ENCODE measurements around the gene CXorf65.
A peak's percentile ranks its signal among the peaks of the same experiment; 100 is the strongest.

CXorf65 gene

GRCh38 chrX:71118985-71119535, 12.5 kb upstream of the CXorf65 start:
- H3K4me3 ChIP-seq (ENCODE audit: low read length), result peak overlapping the region; percentile 74
- no peaks in the 10 kb centered on the region; the same call in 1 of the 2 replicates for H3K36me3 ChIP-seq (replicated peaks; ENCODE audit: insufficient read depth, low read length)
- no peaks in the 10 kb centered on the region for H3F3A ChIP-seq (ENCODE audit: insufficient read depth, low read length)
- H3K9ac ChIP-seq (ENCODE audit: low read length), result peak overlapping the region; percentile 89; the same call in 1 of the 2 replicates
- no peak for DNase-seq
- no peaks in the 10 kb centered on the region for H3K9me2 ChIP-seq (replicated peaks; ENCODE audit: insufficient read depth, low read length)
- no peaks in the 10 kb centered on the region for H4K20me1 ChIP-seq (ENCODE audit: insufficient read depth, low read length)
- no peak overlapping the region for H3K27ac ChIP-seq (ENCODE audit: low read length)
- no peaks in the 10 kb centered on the region for H3K27me3 ChIP-seq (replicated peaks; ENCODE audit: insufficient read depth, low read length)
- peak overlapping the region; percentile 57 for H3K4me2 ChIP-seq (ENCODE audit: low read depth, low read length)
- H3K79me2 ChIP-seq (ENCODE audit: low read length), result peaks cover 8% of the 10 kb centered on the region
- TF ChIP-seq EZH2phosphoT487 (IDR thresholded peaks at IDR 0.05; ENCODE audit: low read length), result no peak
- no peak for TF ChIP-seq EZH2 (optimal IDR thresholded peaks at IDR 0.05; ENCODE audit: low read depth, low read length)
- H3K4me1 ChIP-seq (ENCODE audit: low read length), result no peaks in the 10 kb centered on the region
- no peak overlapping the region for H2AFZ ChIP-seq (ENCODE audit: low read length)
- H3K9me3 ChIP-seq (replicated peaks; ENCODE audit: insufficient read depth, low read length), result no peaks in the 10 kb centered on the region

GRCh38 chrX:71118032-71118984, 11.8 kb upstream of the CXorf65 start, which contains the start of gene MED12:
Gene MED12, plus strand, starts transcription at chrX:71118596. Its CDS starts 159 bp downstream, at chrX:71118755.
- H3K79me2 ChIP-seq (ENCODE audit: low read length), result peaks cover 8% of the 10 kb centered on the region
- peak within 1 kb of the TSS; percentile 3; the same call in 1 of the 2 replicates for H3K27ac ChIP-seq (ENCODE audit: low read length)
- no peaks in the 10 kb centered on the region for H3K9me3 ChIP-seq (replicated peaks; ENCODE audit: insufficient read depth, low read length)
- H3K9me2 ChIP-seq (replicated peaks; ENCODE audit: insufficient read depth, low read length), result no peaks in the 10 kb centered on the region
- H3K9ac ChIP-seq (ENCODE audit: low read length), result peak within 1 kb of the TSS; percentile 89
- no peaks in the 10 kb centered on the region; the same call in 1 of the 2 replicates for H3K36me3 ChIP-seq (replicated peaks; ENCODE audit: insufficient read depth, low read length)
- no peaks in the 10 kb centered on the region for H3K27me3 ChIP-seq (replicated peaks; ENCODE audit: insufficient read depth, low read length)
- peak within 1 kb of the TSS; percentile 57 for H3K4me2 ChIP-seq (ENCODE audit: low read depth, low read length)
- peak; percentile 71 for DNase-seq
- 0 out of 2 replicates have a peak, but pooled peaks cover 3% of the 10 kb centered on the region for H3K4me1 ChIP-seq (ENCODE audit: low read length)
- TF ChIP-seq CTCF (IDR thresholded peaks at IDR 0.05; ENCODE audit: low read length) (no peak), EZH2 (optimal IDR thresholded peaks at IDR 0.05; ENCODE audit: low read depth, low read length) (no peak), EZH2phosphoT487 (IDR thresholded peaks at IDR 0.05; ENCODE audit: low read length) (no peak)
- peak within 1 kb of the TSS; percentile 74 for H3K4me3 ChIP-seq (ENCODE audit: low read length)
- H4K20me1 ChIP-seq (ENCODE audit: insufficient read depth, low read length), result no peaks in the 10 kb centered on the region
- peak within 1 kb of the TSS; percentile 65 for H2AFZ ChIP-seq (ENCODE audit: low read length)
- no peaks in the 10 kb centered on the region for H3F3A ChIP-seq (ENCODE audit: insufficient read depth, low read length)

- H3K9me3 ChIP-seq (replicated peaks; ENCODE audit: insufficient read depth, low read length), result no peaks in the 10 kb centered on the region
- no peaks in the 10 kb centered on the region for H3K27me3 ChIP-seq (replicated peaks; ENCODE audit: insufficient read depth, low read length)
- no peaks in the 10 kb centered on the region; the same call in 1 of the 2 replicates for H3K36me3 ChIP-seq (replicated peaks; ENCODE audit: insufficient read depth, low read length)
- no peak overlapping the region for H3K4me2 ChIP-seq (ENCODE audit: low read depth, low read length)
- H3K79me2 ChIP-seq (ENCODE audit: low read length), result peaks cover 8% of the 10 kb centered on the region
- H3K4me1 ChIP-seq (ENCODE audit: low read length), result peaks cover 9% of the 10 kb centered on the region
- H4K20me1 ChIP-seq (ENCODE audit: insufficient read depth, low read length), result no peaks in the 10 kb centered on the region
- H3K9ac ChIP-seq (ENCODE audit: low read length), result no peak overlapping the region
- no peak for TF ChIP-seq EZH2phosphoT487 (IDR thresholded peaks at IDR 0.05; ENCODE audit: low read length)
- no peak for TF ChIP-seq EZH2 (optimal IDR thresholded peaks at IDR 0.05; ENCODE audit: low read depth, low read length)
- TF ChIP-seq CTCF (IDR thresholded peaks at IDR 0.05; ENCODE audit: low read length), result no peak
- no peak overlapping the region for H3K27ac ChIP-seq (ENCODE audit: low read length)
- H3K9me2 ChIP-seq (replicated peaks; ENCODE audit: insufficient read depth, low read length), result no peaks in the 10 kb centered on the region
- no peak overlapping the region for H2AFZ ChIP-seq (ENCODE audit: low read length)
- no peaks in the 10 kb centered on the region for H3F3A ChIP-seq (ENCODE audit: insufficient read depth, low read length)
- no peak overlapping the region for H3K4me3 ChIP-seq (ENCODE audit: low read length)
- no peak for DNase-seq
Measured at GRCh38 chrX:71117358-71117757, 10.8 kb upstream of the CXorf65 start.

Data from MM.1S (cell line).